H4 (cell line): ENCODE results near the gene SEPTIN1. TPM values are rescaled to one million over a fixed set of nuclear protein-coding genes. Genes with fewer than 3 reads are reported as not detected.
"Not testable (repeated sequence)": the region's sequence is repeated elsewhere in the genome, so short reads cannot be mapped to it uniquely, and the experiment has no call there.

Source experiments
- DNase-seq: peaks from one replicate; pipeline ENCODE4 v3.0.0-alpha.2; 2015; ENCODE audit warnings: low spot score
- total RNA-seq: library from RNA; depleted of rRNA; stranded (reverse); fragments of >200 nt; shearing (Covaris generic); gene quantifications from 2 replicates; pipeline ENCODE4 v1.2.3, GENCODE V29; 2014

Gene SEPTIN1
- total RNA-seq, 1 experiment from 2014 or later = not detected

DNA sequence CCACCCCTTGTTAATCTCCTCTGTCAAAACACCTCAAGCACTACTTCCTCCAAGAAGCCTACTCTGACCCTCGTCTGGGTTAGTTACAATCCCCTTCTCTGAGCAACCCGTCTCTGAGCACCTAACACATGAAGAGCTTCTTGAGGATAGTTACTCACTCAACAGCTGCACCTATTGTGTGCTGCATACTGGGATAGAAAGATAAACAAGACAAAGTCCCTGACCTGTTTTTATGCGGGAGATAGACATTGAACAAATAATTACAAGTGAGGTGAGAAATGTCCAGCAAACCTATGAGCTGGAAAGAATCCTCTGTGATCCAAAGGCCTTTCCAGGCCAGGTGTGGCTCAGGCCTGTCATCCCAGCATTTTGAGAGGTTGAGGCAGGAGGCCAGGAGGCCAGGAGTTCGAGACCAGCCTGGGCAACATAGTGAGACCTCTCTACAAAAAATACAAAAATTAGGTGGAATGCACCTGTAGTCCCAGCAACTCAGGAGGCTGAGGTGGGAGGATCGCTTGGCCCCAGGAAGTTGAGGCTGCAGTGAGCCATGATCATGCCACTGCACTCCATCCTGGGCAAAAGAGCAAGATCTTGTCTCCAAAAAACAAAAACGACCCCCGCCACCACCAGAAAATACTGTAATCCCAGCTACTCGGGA lies 19.5 kb upstream of the SEPTIN1 start:
- DNase-seq = no peak

DNA sequence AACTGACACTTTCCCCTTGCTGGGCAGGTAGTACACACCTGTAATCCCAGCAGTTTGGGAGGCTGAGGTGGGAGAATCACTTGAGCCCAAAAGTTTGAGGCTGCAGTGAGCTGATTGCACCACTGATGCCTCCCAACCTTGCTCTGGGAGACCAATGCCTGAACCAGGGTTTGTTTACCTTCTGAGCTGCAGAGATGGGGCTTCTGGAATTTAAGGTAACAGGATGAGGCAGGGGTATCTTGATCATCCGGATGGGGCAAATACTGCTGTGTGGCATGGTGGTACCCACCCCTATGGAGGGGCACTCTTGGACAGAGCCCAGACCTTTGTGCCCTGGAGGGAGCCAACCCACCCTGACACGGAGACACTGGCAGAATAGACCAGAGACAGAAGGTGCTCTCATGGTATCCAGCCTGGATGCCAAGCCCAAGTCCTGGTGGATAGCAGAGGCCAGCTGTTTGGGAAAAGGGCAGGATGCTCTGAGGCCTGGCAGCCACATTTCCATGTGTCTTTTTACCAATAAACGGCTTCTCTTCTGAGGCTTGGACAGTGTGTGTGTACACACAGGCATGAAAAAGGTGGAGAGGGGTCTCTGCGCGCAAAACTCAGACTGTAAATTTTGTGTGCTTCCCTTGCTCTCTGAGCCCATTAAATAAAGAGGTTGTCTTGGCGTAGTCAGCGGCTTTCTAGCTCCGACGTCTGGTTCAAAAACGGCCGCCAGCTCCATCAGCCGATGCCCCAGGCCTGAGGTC lies 17.2 kb upstream of the SEPTIN1 start:
- DNase-seq = no peak

DNA sequence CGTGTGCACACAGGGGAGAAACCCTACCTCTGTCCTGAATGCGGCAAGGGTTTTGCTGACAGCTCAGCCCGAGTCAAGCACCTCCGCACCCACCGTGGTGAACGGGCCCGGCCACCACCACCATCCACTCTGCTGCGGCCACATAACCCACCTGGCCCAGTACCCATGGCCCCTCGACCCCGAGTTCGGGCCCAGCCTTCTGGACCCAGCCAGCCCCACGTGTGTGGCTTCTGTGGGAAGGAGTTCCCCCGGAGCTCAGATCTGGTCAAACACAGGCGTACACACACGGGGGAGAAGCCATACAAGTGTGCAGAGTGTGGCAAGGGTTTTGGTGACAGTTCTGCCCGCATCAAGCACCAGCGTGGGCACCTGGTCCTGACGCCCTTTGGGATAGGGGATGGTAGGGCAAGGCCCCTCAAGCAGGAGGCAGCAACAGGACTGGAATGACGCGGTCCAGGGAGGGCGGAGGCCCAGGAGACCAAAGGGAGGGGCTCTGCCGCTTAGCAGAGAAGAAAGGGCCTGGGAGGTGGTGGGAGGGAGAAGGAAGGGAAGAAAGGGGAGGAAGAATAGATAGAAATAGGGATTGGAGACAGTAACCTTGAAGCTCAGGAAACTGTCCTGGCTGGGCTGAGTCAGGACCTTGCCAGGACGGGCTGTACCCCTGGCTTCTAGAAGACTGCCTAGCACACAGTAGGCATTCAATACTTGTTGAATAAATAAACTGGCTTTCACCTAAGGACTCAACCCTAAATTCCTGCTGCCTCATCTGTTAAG lies 16.5 kb upstream of the SEPTIN1 start:
- no peak for DNase-seq

DNA sequence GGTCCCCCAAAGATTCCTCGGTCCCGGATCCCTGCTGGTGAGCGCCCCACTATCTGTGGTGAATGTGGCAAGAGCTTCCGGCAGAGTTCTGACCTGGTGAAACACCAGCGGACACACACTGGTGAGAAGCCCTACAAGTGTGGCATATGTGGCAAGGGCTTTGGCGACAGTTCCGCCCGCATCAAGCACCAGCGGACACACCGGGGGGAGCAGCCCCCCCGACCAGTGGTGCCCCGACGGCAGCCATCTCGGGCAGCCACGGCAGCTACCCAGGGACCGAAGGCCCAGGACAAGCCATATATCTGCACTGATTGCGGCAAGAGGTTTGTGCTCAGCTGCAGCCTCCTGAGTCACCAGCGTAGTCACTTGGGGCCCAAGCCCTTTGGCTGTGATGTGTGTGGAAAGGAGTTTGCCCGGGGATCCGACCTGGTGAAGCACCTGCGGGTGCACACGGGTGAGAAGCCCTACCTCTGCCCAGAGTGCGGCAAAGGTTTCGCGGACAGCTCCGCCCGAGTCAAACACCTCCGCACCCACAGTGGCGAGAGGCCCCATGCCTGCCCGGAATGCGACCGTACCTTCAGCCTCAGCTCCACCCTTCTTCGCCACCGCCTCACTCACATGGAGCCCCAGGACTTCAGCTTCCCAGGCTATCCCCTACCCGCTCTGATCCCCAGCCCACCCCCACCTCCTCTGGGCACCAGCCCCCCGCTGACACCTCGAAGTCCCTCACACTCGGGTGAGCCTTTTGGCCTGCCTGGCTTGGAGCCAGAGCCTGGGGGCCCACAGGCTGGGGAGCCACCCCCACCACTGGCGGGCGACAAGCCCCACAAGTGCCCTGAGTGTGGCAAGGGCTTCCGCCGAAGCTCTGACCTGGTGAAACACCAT lies 15.7 kb upstream of the SEPTIN1 start:
- no peak for DNase-seq

DNA sequence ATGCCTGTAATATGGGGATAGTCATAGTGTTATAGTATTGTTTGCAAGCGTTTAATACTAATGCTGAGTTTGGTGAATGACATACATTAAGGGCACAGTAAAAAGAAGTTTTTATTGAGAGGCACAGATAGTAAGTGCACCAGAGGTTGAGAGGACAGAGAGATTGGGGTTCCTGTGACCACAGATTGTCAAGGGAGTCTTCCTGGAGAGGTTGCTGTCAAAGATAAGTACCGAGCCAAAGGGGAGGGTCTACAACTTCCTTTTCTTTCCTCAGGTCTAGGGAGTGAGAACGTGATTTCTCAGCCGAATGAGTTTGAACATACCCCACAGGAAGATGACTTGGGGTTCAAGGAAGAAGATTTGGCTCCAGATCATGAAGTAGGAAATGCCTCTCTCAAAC lies 14.7 kb upstream of the SEPTIN1 start:
- no peak for DNase-seq

DNA sequence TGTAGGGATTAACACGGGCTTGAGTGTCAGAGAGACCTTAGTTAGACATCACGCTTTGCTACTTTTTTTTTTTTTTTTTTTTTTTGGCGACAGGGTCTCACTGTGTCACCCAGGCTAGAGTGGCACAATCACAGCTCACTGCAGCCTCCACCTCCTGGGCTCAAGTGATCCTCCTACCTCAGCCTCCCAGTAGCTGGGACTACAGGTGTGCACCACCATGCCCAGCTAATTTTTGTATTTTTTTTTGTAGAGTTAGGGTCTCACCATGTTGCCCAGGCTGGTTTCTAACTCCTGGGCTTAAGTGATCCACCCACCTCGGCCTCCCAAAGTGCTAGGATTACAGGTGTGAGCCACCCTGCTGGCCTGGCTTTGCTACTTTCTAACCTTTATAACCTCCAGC lies 14.3 kb upstream of the SEPTIN1 start:
- DNase-seq = not testable (repeated sequence)

DNA sequence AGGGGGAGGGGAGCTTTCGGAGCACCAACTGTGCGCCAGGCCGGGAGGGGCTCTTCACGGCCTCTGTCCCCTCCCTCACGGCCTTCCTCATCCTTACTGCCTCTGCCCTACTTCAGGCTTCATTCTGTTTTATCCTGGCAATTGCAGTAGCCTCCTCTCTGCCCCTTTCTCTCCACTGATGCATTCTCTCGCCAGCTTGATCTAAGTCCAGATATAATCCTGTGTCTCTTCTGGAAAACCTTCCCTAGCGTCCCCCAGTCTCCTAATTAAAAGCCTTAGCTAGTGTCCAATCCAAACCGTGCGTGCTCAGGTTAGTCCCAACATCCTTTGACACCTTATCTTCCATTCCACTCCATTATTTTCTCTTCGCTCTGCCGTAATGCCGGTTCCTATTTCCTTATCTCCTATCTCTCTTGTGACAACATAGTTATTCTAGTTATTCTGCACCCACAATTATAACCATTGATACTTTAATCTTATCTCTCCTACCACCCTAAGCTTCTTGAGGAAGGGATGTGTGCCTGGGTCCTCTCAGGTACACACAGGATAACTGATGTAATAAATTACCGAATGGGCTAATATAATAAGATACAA lies 13.7 kb upstream of the SEPTIN1 start:
- no peak for DNase-seq

DNA sequence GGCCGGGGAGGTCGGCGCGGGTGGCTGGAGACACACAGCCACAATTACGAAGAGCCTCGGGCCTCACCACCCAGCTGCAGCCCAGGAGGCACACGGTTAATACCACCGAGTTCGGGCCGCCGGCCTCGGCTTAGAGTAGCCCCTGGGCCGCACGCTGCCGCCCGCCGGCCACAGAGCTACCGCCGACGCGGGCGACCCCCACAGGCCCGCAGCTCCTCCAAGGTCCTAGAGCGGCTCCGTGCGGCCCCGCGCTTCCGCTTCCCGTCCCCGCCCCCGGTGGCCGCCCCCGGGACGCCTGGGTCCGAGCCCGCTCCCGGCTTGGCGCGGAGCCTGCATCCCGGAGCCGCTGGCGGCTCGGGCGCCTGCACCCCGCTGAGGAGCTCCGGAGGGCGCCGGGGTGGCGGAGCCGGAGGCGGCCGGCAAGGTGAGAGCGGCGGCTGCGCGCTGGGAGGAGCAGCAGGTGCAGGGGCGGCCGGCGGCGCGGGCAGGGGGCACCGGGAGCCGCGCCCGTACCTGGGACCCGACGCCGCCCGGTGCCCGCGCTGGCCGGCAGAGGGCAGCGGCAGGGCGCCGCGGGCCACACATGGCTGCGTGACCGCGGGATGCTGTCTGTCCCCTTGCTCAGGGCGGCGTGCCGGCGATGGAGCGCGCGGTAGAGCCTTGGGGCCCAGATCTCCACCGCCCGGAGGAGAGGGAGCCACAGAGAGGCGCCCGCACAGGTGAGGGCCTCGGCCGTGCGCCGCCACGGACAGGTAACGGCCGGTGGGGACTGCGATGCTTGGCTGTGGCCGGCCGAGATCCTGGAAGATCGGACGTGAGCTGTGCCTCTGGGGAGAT lies 13.0 kb upstream of the SEPTIN1 start, which contains the start of gene ZNF48:
Gene ZNF48 (plus strand): TSS at position 266 of the 837 bp plus-strand sequence. CDS start 375 bp downstream, at position 641.
- peak; percentile 39 for DNase-seq

DNA sequence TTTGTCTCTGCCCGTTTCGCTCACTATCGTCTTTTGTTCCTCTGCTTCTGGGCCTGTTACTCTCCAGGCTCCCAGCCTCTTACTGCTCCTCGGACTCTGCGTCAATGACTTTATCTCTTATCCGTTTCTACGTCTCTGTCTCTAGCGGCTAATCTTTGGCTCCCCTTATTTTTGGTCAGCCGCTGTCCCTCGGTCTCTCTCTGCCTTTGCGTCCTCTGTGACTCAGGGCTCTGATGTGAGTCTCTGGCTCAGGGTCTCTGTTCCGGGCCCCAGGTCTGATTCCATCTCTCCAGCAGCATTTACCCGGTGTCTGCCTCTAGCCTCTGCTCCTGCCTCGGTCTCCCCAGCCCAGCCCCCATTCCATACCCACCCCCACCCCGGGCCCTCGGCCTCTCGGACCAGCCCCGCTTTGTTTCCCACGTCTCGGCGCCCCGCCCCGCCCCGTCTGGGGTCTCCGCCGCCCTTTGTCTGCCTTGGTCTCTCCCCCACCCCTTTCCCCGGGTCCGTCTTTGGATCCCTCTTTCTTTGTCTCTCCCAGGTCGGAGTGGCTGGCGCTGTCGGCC lies 12.3 kb upstream of the SEPTIN1 start:
- no peak for DNase-seq

DNA sequence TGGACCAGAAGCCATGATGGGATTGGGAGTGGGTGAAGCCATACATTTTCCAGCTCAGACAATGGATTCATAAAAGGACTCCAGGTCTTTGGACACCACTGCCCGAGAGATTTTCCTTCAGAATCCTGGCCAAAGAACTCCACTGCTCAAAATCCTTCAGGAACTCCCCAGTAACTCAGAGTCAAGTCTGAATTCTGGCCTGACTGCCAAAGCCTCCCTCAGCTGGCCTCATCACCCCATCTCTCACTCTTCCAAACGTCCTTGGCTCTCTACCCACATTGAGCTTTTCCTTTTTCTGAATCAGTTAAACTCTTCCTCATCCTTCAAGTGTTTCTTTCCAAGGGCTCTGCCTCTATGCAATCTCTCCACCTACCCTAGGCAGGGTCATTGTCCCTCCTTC lies 1.2 kb upstream of the SEPTIN1 start:
- no peak for DNase-seq

DNA sequence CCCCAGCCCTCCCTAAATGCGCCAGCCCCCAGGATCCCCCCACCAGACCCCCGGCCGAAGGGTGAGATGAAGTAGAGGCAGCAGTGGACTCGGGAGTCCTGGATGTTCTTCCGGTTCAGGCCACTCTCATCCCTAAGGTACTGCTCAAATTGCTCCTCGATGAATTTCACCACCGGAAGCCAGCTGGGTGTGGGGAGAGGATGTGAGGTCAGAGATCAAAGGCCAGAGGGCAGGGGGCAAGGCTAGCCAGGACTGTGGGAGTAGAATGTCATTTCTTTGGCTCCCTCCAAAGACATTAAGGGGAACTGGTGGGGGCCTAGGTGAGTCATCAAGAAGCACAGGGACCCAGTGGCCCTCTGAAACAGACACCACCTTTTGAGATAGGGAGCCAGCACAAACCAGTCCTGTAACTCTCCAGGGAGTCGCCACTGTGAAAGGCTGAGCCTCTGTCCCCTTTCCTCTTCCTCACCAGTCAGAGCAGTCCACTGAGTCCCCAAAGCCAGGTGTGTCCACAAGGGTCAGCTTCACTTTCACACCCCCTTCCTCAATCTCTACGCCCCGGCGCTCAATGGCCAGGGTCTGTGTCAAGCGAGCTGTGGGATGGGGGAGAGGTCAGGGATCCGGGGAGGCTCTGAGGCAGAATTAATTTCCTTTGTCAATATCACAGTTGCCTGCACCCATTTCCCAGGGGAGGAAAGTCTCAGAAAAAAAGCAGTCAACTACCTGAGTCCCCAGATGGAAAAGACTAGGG lies 895 bp downstream of the SEPTIN1 start:
- no peak for DNase-seq

DNA sequence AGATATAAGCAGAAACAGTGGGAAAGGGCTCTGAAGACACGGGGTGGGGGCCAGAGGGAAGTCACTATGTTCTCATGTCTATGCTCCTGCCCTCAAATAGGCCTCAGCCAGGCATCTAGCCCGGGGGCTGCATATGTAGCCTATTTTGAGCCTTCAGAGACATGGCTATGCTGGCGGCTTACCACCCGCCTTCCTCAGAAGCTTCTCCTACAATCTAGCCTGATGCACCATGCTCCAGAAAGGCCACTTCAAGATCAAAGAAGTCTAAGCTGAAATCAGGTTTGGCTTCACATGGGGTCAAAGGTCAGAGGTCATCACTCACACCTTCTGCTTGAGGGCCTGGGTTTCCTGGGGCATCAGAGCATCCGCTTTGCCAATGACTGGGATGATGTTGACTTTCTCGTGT lies 1.6 kb downstream of the SEPTIN1 start:
- no peak for DNase-seq

DNA sequence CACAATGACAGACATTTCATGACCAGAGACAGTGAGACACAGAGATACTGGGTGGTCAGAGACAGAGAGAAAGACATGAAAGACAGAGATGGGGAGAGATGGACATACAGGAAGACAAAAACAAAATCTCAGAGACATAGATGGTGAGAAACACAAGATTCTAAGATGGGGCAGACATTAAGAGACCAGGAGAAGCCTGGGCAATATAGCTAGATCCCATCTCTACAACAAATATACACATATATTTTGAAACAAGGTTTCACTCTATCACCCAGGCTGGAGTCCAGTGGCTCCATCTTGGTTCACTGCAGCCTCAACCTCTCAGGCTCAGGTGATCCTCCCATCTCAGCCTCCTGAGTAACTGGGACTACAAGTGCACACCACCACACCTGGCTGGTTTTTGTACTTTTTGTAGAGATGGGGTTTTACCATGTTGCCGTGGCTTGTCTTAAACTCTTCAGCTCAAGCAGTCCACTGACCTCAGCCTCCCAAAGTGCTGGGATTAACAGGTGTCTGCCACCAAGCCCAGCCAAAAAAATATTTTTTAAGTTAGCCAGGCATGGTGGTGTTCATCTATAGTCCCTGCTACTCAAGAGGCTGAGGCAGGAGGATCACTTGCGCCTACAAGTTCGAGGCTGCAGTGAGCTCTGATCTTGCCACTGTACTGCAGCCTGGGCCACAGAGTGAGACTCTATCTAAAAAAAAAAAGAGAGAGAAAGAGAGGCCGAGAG lies 2.1 kb downstream of the SEPTIN1 start:
- no peak for DNase-seq

DNA sequence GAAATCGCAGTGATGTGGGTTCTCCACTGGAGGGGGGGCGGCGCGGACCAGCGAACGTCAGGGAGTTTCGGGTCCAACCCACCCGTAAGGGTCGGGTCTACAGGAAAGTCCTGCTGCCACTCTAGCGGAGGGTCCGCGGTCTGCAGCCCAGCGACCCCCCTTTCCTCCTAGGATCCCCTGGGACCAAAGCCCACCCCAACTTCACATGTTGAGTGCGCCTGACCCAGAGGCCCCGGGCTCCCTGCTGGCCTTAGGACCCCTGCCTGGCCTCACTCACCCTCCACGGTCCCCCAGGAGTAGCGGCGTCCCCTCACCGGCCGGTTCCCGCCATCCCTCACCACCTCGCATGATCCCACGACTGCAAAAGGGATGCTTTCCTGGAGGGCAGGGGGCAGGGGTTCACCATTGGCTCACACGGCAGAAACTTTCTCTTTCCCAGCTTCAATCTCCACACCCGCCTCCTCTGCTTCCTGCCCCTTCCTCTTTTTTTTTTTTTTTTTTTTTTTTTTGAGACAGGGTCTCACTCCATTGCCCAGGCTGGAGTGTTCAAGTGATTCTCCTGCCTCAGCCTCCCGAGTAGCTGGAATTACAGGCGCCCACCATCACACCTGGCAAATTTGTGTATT lies 3.1 kb downstream of the SEPTIN1 start:
- DNase-seq = no peak

DNA sequence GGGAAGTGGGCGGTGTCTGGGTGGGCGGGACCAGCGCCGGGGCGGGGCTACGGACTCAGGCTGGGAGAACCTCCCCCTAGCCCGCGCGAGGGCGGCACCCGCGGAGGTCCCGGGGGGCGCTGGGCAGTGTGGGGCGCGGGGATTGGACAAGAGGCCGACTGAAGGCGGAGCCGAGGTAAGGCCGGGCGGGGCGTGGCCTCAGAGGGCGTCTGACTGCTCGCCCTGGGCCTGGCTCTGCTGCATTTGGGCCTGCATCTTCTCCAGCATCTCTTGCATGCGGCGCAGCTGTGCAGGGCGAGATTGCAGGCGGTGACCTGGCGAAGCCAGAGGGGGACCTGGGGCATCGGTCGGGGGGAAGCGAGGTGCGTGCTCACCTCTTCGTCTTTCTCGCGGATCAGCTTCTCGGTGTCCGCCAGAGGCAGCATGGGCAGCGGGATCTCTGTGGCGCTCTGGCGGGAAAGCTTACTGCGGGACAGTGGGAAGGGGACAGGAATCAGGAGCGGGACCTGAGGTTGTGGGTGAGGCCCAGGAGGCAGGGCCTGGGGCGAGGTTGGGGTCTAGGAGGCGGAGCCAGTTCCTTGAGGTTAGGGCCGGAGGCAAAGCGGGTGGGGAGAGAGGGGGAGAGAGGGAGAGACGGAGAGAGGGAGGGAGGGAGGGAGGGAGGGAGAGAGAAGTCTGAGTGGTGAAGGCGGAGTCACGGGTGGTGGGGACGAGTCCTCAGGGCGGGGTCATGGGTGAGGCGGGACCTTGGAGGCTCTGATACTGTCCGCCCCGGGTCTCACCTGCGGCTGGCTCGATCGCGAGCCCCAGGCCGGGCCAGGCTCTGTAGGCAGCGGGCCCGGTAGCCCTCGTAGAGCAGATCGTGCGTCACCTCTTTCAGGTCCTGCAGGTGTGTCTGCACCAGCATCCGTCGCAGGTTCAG lies 3.9 kb downstream of the SEPTIN1 start:
- DNase-seq = peak; percentile 93

DNA sequence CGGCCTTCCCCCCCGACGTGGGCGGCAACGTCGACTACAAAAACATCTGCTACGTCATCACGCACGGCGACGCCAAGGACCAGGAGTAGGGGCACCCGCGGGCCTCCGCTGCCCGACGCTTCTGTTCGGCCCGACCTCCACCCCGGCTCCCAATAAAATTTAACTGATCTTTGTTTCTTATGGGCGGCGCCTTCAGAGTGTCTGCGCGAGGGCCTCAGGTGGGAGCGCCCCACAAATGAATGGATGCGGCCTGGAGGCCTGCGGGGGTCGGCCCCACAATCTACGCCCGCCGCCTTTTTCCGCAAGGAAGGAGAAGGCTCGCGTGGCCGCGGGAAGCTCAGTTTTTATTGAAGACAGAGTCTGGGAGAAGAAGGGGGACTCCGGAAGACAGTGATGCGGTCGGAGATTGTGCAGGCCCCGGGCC lies 4.5 kb downstream of the SEPTIN1 start:
- DNase-seq = peak; percentile 75
